PC-3 (cell line): ENCODE data around the gene ARHGAP28. TPM values are rescaled to one million over a fixed set of nuclear protein-coding genes. Genes with fewer than 3 reads are reported as not detected.

Experiments
- ATAC-seq: fragments of 200-7000 bp; cut with Tn5 transposase; 2 replicates; pipeline ENCODE4 v1.9.1; 2020; ENCODE audit warnings: mild to moderate bottlenecking, moderate library complexity
- BruUV-seq: library from RNA; stranded (reverse); fragments of 400-500 nt; replicated peaks from 2 replicates; lab custom pipeline; 2021; lab: Mats Ljungman, UMichigan
- CTCF ChIA-PET: fragments of 300-600 bp; sonication (Branson Sonifier 250); formaldehyde crosslinking; loops from one replicate; lab custom pipeline; 2022; ENCODE audit warnings: antibody characterized with exemption; lab: Charles Lee
- POLR2A ChIA-PET: fragments of 300-600 bp; sonication (Branson Sonifier 250); formaldehyde crosslinking; loops from one replicate; lab custom pipeline; 2022; ENCODE audit warnings: antibody characterized with exemption; ENCODE audit not compliant: unreplicated experiment; lab: Charles Lee
- DNase-seq: peaks from one replicate; pipeline ENCODE4 v3.0.0-alpha.2; 2015
- H2AFZ ChIP-seq: fragments of 300-600 bp; sonication (generic); 2 replicates; pipeline ENCODE4 v1.6.0; 2016; ENCODE audit warnings: antibody characterized with exemption, low read length
- H3F3A ChIP-seq: fragments of 300-600 bp; sonication (generic); one replicate; pipeline ENCODE4 v1.6.0; 2017; ENCODE audit warnings: antibody characterized with exemption, low read length, control low read depth, mild to moderate bottlenecking; ENCODE audit not compliant: unreplicated experiment
- H3K27ac ChIP-seq: fragments of 300-600 bp; sonication (generic); 2 replicates; pipeline ENCODE4 v1.5.1; 2016; ENCODE audit warnings: mild to moderate bottlenecking, low read length
- H3K27me3 ChIP-seq: fragments of 300-600 bp; sonication (generic); 2 replicates; pipeline ENCODE4 v1.6.1; 2016; ENCODE audit warnings: low read length, mixed read lengths
- H3K36me3 ChIP-seq: fragments of 300-600 bp; sonication (generic); 2 replicates; pipeline ENCODE4 v1.6.1; 2016; ENCODE audit warnings: low read depth, mixed run types, low read length, mixed read lengths
- H3K4me1 ChIP-seq: fragments of 300-600 bp; sonication (generic); 2 replicates; pipeline ENCODE4 v1.5.1; 2016; ENCODE audit warnings: low read length; ENCODE audit not compliant: insufficient read depth
- H3K4me2 ChIP-seq: fragments of 300-600 bp; sonication (generic); 2 replicates; pipeline ENCODE4 v1.6.0; 2016; ENCODE audit warnings: low read length
- H3K4me3 ChIP-seq: fragments of 300-600 bp; sonication (generic); 2 replicates; pipeline ENCODE4 v1.5.1; 2016; ENCODE audit warnings: mild to moderate bottlenecking, low read length, mixed read lengths
- H3K79me2 ChIP-seq: fragments of 300-600 bp; sonication (generic); 2 replicates; pipeline ENCODE4 v1.6.1; 2017; ENCODE audit warnings: low read length, mixed read lengths
- H3K9ac ChIP-seq: fragments of 300-600 bp; sonication (generic); 2 replicates; pipeline ENCODE4 v1.6.0; 2016; ENCODE audit warnings: mild to moderate bottlenecking, low read length
- H3K9me2 ChIP-seq: fragments of 300-600 bp; sonication (generic); replicated peaks from 2 replicates; pipeline ENCODE4 v1.6.1; 2016; ENCODE audit warnings: mixed run types, low read length, mixed read lengths
- H3K9me3 ChIP-seq: fragments of 300-600 bp; sonication (generic); 2 replicates; pipeline ENCODE4 v1.6.1; 2016; ENCODE audit warnings: low read length, mixed read lengths
- H4K20me1 ChIP-seq: fragments of 300-600 bp; sonication (generic); 2 replicates; pipeline ENCODE4 v1.6.1; 2016; ENCODE audit warnings: low read length, mixed read lengths
- EZH2 ChIP-seq: fragments of 300-600 bp; sonication (generic); IDR thresholded peaks from one replicate; pipeline ENCODE4 v1.6.1; 2017; ENCODE audit warnings: antibody characterized with exemption, mild to moderate bottlenecking, low read length; ENCODE audit not compliant: unreplicated experiment
- EZH2phosphoT487 ChIP-seq: fragments of 300-600 bp; sonication (generic); IDR thresholded peaks from 2 replicates; pipeline ENCODE4 v1.6.1; 2018; ENCODE audit warnings: mild to moderate bottlenecking, antibody characterized with exemption, low read length, borderline replicate concordance
- intact Hi-C: fragments of 100-400 bp; cut with micrococcal nuclease; formaldehyde crosslinking; loops from 2 replicates; pipeline ENCODE4 v1.9.0; 2023
- total RNA-seq: library from RNA; depleted of rRNA; stranded (reverse); fragments of >200 nt; gene quantifications from 2 replicates; pipeline ENCODE4 v1.2.3, GENCODE V29; 2014
- TF ChIP-seq, protein P1 (sequence below): fragments of 300-600 bp; sonication (generic); conservative IDR thresholded peaks from 2 replicates; pipeline ENCODE4 v1.5.1; 2017; ENCODE audit warnings: antibody characterized with exemption, low read depth, mild to moderate bottlenecking, low read length

Gene ARHGAP28
- total RNA-seq, 1 experiment from 2014 or later = 10.0 TPM

DNA sequence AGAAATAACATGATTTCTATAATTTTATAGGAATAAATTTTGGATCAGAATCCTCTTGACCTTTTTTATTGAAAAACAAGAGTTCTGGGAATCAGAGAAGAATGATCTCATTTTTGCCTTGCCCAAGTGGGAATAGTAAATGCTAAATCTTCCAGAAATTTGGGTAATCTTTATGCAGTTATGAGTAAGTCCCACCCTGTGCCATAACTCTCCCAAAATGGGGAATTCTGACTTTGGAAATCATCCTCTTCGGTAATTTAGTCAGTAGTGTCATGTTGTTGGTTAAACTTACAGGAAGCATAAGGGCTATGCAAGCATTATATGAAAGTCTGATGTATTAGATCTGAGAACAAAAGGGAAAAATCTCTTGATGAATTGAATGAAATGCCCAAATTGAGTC lies 20.6 kb upstream of the ARHGAP28 start:
- Histone ChIP-seq H3K9me3 (no peaks in the 10 kb centered on the region), H3K27ac (no peak overlapping the region), H3K9me2 (no peaks in the 10 kb centered on the region), H2AFZ (no peak overlapping the region), H3K9ac (no peak overlapping the region), H3K27me3 (no peaks in the 10 kb centered on the region), H3K4me1 (0 out of 2 replicates have a peak, but pooled peaks cover 4% of the 10 kb centered on the region), H3K36me3 (no peaks in the 10 kb centered on the region), H3K4me2 (no peak overlapping the region), H3K4me3 (no peak overlapping the region), H3K79me2 (no peaks in the 10 kb centered on the region), H3F3A (no peaks in the 10 kb centered on the region), H4K20me1 (no peaks in the 10 kb centered on the region)
- ATAC-seq = no peak
- TF ChIP-seq, protein P1, sequence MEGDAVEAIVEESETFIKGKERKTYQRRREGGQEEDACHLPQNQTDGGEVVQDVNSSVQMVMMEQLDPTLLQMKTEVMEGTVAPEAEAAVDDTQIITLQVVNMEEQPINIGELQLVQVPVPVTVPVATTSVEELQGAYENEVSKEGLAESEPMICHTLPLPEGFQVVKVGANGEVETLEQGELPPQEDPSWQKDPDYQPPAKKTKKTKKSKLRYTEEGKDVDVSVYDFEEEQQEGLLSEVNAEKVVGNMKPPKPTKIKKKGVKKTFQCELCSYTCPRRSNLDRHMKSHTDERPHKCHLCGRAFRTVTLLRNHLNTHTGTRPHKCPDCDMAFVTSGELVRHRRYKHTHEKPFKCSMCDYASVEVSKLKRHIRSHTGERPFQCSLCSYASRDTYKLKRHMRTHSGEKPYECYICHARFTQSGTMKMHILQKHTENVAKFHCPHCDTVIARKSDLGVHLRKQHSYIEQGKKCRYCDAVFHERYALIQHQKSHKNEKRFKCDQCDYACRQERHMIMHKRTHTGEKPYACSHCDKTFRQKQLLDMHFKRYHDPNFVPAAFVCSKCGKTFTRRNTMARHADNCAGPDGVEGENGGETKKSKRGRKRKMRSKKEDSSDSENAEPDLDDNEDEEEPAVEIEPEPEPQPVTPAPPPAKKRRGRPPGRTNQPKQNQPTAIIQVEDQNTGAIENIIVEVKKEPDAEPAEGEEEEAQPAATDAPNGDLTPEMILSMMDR = no peak
- TF ChIP-seq EZH2phosphoT487 = no peak
- no peak for TF ChIP-seq EZH2
- BruUV-seq = no TSS peak
- intact Hi-C loops = no loop called here
- CTCF ChIA-PET = no interaction called here
- no peak for DNase-seq
- POLR2A ChIA-PET = no interaction called here

DNA sequence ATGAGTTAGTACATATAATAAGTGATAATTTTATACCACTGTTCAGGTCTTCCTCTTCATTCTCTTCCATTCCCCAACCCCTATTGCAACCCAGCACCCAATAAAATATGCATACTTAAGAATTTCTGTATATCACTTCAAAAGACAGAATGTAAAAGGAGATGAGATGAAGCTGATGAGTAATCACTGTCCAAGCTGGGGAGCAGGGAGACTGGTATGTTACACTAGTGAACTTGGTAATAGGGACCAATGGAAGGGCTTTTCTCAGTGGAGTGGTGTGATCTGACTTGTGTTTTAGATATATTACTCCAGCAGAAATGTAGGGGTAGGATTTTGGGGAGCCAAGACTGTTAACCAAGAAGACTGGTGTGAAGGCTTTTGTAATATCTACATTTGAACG lies 18.0 kb upstream of the ARHGAP28 start:
- H3K9me3 ChIP-seq = no peaks in the 10 kb centered on the region
- no peak overlapping the region for H2AFZ ChIP-seq
- no peaks in the 10 kb centered on the region for H3K27me3 ChIP-seq
- no peaks in the 10 kb centered on the region for H3K36me3 ChIP-seq
- no TSS peak for BruUV-seq
- H3K79me2 ChIP-seq = no peaks in the 10 kb centered on the region
- H3K4me3 ChIP-seq = no peak overlapping the region
- H3K9me2 ChIP-seq = no peaks in the 10 kb centered on the region
- TF ChIP-seq EZH2 (no peak), EZH2phosphoT487 (no peak)
- TF ChIP-seq, protein P1 = no peak
- CTCF ChIA-PET = no interaction called here
- DNase-seq (no peak), ATAC-seq (no peak)
- no peaks in the 10 kb centered on the region for H3F3A ChIP-seq
- intact Hi-C loops = no loop called here
- no peak overlapping the region for H3K9ac ChIP-seq
- H3K4me2 ChIP-seq = no peak overlapping the region
- no peak overlapping the region for H3K27ac ChIP-seq
- 0 out of 2 replicates have a peak, but pooled peaks cover 4% of the 10 kb centered on the region for H3K4me1 ChIP-seq
- POLR2A ChIA-PET = no interaction called here
- H4K20me1 ChIP-seq = no peaks in the 10 kb centered on the region

- Histone ChIP-seq H3K9me2 (no peaks in the 10 kb centered on the region), H3K79me2 (no peaks in the 10 kb centered on the region), H3K36me3 (no peaks in the 10 kb centered on the region), H3K4me1 (peaks cover 10% of the 10 kb centered on the region), H3K27ac (no peak overlapping the region), H2AFZ (no peak overlapping the region), H3F3A (no peaks in the 10 kb centered on the region), H3K4me3 (no peak overlapping the region), H3K9ac (no peak overlapping the region), H4K20me1 (no peaks in the 10 kb centered on the region), H3K4me2 (no peak overlapping the region), H3K27me3 (no peaks in the 10 kb centered on the region), H3K9me3 (no peaks in the 10 kb centered on the region)
- TF ChIP-seq, protein P1 = no peak
- TF ChIP-seq EZH2 (no peak), EZH2phosphoT487 (no peak)
- intact Hi-C loops = no loop called here
- no peak for ATAC-seq
- BruUV-seq = no TSS peak
- no peak for DNase-seq
- CTCF ChIA-PET = no interaction called here
- POLR2A ChIA-PET = no interaction called here
These were observed 17.1 kb upstream of the ARHGAP28 start for GRCh38 chr18:6712401-6712800.
